ENCODE results near the gene RPLP2. TPM values are rescaled to one million over a fixed set of nuclear protein-coding genes. Genes with fewer than 3 reads are reported as not detected.

The RPLP2 gene
- polyA plus RNA-seq, 1 donor (not counting 4 experiments of a cell fraction or from before 2014, with no cell fraction given): 632 TPM

GRCh38 chr11:819943-820649 is 10.3 kb downstream of the RPLP2 start:
- H3K4me3 ChIP-seq (ENCODE audit: control insufficient read depth in 2 of 3, extremely low read depth in 1 of 3, insufficient read depth in 2 of 3, low read depth in 1 of 3, low read length in 3 of 3): peak overlapping the region; percentile 71 to 78 (median 75)
- peak overlapping the region; percentile 76 for H3K27ac ChIP-seq (ENCODE audit: control insufficient read depth, insufficient read depth, low read length)
- peaks cover 7% of the 10 kb centered on the region for H3K9me1 ChIP-seq (ENCODE audit: control insufficient read depth, extremely low read depth, insufficient read depth, low read length)
- peaks cover 6% of the 10 kb centered on the region for H3K79me2 ChIP-seq (ENCODE audit: control insufficient read depth, insufficient read depth, low read length)
- no peak overlapping the region for H2AFZ ChIP-seq (ENCODE audit: control insufficient read depth, low read length)
- DNase-seq (ENCODE audit: low read depth, low spot score) (no peak), FAIRE-seq (no peak)
- peaks cover 25% of the 10 kb centered on the region for H3K4me1 ChIP-seq (ENCODE audit: control insufficient read depth, extremely low read depth, insufficient read depth, low read length)
- no peaks in the 10 kb centered on the region for H3K27me3 ChIP-seq (ENCODE audit: control insufficient read depth, extremely low read depth, insufficient read depth, low read length)
- peak overlapping the region; percentile 68 for H3K4me2 ChIP-seq (ENCODE audit: control insufficient read depth, extremely low read depth, insufficient read depth, low read depth, low read length)
- dilution Hi-C loops (cut with MboI; ENCODE audit: extremely low pct_ligation_motif_present, low sequenced_read_pairs): no loop called here
- H3K9me3 ChIP-seq (ENCODE audit: control insufficient read depth, low read depth, low read length): no peaks in the 10 kb centered on the region
- peak overlapping the region; percentile 81 for H3K9ac ChIP-seq (ENCODE audit: control insufficient read depth, extremely low read depth, insufficient read depth, low read length)
- peaks cover 0 to 6% of the 10 kb centered on the region in 2 experiments for H3K36me3 ChIP-seq (ENCODE audit: control insufficient read depth in 2 of 2, extremely low read depth in 1 of 2, insufficient read depth in 2 of 2, low read length in 2 of 2)
- no peak for TF ChIP-seq EZH2 (IDR thresholded peaks at IDR 0.05; ENCODE audit: low read length)
- TF ChIP-seq, protein P1, sequence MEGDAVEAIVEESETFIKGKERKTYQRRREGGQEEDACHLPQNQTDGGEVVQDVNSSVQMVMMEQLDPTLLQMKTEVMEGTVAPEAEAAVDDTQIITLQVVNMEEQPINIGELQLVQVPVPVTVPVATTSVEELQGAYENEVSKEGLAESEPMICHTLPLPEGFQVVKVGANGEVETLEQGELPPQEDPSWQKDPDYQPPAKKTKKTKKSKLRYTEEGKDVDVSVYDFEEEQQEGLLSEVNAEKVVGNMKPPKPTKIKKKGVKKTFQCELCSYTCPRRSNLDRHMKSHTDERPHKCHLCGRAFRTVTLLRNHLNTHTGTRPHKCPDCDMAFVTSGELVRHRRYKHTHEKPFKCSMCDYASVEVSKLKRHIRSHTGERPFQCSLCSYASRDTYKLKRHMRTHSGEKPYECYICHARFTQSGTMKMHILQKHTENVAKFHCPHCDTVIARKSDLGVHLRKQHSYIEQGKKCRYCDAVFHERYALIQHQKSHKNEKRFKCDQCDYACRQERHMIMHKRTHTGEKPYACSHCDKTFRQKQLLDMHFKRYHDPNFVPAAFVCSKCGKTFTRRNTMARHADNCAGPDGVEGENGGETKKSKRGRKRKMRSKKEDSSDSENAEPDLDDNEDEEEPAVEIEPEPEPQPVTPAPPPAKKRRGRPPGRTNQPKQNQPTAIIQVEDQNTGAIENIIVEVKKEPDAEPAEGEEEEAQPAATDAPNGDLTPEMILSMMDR (optimal IDR thresholded peaks at IDR 0.05 in 1 of 3, IDR thresholded peaks at IDR 0.05 in 1 of 3, conservative IDR thresholded peaks at IDR 0.05 in 1 of 3; ENCODE audit: extremely low read depth in 1 of 3, insufficient read depth in 2 of 3, low read length in 3 of 3): no peak
- H4K20me1 ChIP-seq (ENCODE audit: control insufficient read depth, extremely low read depth, insufficient read depth, low read length): no peaks in the 10 kb centered on the region

DNA sequence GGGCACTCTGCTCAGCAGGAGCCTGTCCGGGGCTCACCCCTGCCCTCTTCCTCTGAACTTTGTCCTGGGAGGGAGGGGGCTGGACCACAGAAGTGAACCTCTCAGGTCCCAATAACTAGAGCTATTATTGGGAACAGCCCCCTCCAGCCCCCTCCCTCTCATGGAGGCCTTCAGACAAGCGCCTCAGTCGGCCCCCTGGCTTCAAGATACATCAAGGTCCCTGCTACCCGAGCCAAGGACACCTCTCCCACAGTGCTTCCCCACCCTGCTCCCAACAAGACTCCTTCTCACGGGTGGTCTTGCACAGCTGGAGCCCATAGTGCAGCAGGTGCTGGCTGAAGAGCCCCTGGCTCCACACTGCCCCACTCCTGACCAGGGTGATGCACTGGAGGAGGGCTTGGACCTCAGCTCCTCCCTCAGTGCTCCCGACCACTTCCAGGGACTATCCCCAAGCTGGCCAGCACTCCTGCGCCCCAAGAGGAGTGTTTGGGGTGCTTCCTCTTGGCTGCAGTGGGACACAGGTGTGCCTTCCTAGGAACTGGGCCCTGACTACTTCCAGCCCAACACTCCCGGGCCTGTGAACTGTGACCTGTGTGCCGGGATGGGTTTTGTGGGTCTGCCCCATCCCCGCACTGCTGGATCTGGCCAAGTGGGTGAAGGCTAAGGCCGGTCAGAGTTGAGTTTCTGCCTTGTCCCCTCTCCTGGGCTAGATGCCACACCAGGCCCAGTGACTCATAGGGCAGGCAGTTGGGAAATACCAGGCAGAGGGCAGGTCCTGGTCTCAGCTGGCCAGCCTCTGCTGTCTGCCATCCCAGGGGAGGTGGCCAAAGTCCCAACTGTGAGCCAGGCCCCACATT is 11.1 kb downstream of the RPLP2 start:
- Histone ChIP-seq H3K9ac (ENCODE audit: control insufficient read depth, extremely low read depth, insufficient read depth, low read length) (peak overlapping the region; percentile 81), H3K4me1 (ENCODE audit: control insufficient read depth, extremely low read depth, insufficient read depth, low read length) (peaks cover 25% of the 10 kb centered on the region), H3K4me2 (ENCODE audit: control insufficient read depth, extremely low read depth, insufficient read depth, low read depth, low read length) (peak overlapping the region; percentile 68), H3K27ac (ENCODE audit: control insufficient read depth, insufficient read depth, low read length) (no peak overlapping the region), H3K27me3 (ENCODE audit: control insufficient read depth, extremely low read depth, insufficient read depth, low read length) (no peaks in the 10 kb centered on the region), H3K4me3 (ENCODE audit: control insufficient read depth in 2 of 3, extremely low read depth in 1 of 3, insufficient read depth in 2 of 3, low read depth in 1 of 3, low read length in 3 of 3) (peak overlapping the region; percentile 71 to 78 (median 75)), H3K79me2 (ENCODE audit: control insufficient read depth, insufficient read depth, low read length) (peaks cover 6% of the 10 kb centered on the region), H3K9me3 (ENCODE audit: control insufficient read depth, low read depth, low read length) (no peaks in the 10 kb centered on the region), H3K36me3 (ENCODE audit: control insufficient read depth in 2 of 2, extremely low read depth in 1 of 2, insufficient read depth in 2 of 2, low read length in 2 of 2) (peaks cover 0 to 8% of the 10 kb centered on the region in 2 experiments), H3K9me1 (ENCODE audit: control insufficient read depth, extremely low read depth, insufficient read depth, low read length) (peaks cover 7% of the 10 kb centered on the region), H4K20me1 (ENCODE audit: control insufficient read depth, extremely low read depth, insufficient read depth, low read length) (no peaks in the 10 kb centered on the region), H2AFZ (ENCODE audit: control insufficient read depth, low read length) (no peak overlapping the region)
- no peak for TF ChIP-seq EZH2 (IDR thresholded peaks at IDR 0.05; ENCODE audit: low read length)
- TF ChIP-seq, protein P1 (optimal IDR thresholded peaks at IDR 0.05 in 1 of 3, IDR thresholded peaks at IDR 0.05 in 1 of 3, conservative IDR thresholded peaks at IDR 0.05 in 1 of 3; ENCODE audit: extremely low read depth in 1 of 3, insufficient read depth in 2 of 3, low read length in 3 of 3): peak in 1 of 3 experiments; percentile 6
- FAIRE-seq (no peak), DNase-seq (ENCODE audit: low read depth, low spot score) (no peak)
- dilution Hi-C loops (cut with MboI; ENCODE audit: extremely low pct_ligation_motif_present, low sequenced_read_pairs): no loop called here
